ENCODE results near the gene NRCAM. TPM values are rescaled to one million over a fixed set of nuclear protein-coding genes. Genes with fewer than 3 reads are reported as not detected.

NRCAM gene
- total RNA-seq, 1 donor from 2014 or later, result 9.5 TPM

- H3K4me3 Mint-ChIP-seq (ENCODE audit: unreplicated experiment), result no peak overlapping the region
- no peaks in the 10 kb centered on the region for H3K36me3 Mint-ChIP-seq (ENCODE audit: low read depth)
- no peaks in the 10 kb centered on the region for H3K27me3 Mint-ChIP-seq (ENCODE audit: low read depth)
- DNase-seq (ENCODE audit: low spot score), result no peak
- H3K27ac Mint-ChIP-seq (ENCODE audit: unreplicated experiment), result no peak overlapping the region
- no peaks in the 10 kb centered on the region for H3K4me1 Mint-ChIP-seq (ENCODE audit: low read depth)
- TF ChIP-seq, protein P1, sequence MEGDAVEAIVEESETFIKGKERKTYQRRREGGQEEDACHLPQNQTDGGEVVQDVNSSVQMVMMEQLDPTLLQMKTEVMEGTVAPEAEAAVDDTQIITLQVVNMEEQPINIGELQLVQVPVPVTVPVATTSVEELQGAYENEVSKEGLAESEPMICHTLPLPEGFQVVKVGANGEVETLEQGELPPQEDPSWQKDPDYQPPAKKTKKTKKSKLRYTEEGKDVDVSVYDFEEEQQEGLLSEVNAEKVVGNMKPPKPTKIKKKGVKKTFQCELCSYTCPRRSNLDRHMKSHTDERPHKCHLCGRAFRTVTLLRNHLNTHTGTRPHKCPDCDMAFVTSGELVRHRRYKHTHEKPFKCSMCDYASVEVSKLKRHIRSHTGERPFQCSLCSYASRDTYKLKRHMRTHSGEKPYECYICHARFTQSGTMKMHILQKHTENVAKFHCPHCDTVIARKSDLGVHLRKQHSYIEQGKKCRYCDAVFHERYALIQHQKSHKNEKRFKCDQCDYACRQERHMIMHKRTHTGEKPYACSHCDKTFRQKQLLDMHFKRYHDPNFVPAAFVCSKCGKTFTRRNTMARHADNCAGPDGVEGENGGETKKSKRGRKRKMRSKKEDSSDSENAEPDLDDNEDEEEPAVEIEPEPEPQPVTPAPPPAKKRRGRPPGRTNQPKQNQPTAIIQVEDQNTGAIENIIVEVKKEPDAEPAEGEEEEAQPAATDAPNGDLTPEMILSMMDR (IDR thresholded peaks at IDR 0.05), result no peak
- no peaks in the 10 kb centered on the region for H3K9me3 Mint-ChIP-seq (ENCODE audit: low read depth)
Measured at GRCh38 chr7:108147031-108147563, 309.1 kb downstream of the NRCAM start.

DNA sequence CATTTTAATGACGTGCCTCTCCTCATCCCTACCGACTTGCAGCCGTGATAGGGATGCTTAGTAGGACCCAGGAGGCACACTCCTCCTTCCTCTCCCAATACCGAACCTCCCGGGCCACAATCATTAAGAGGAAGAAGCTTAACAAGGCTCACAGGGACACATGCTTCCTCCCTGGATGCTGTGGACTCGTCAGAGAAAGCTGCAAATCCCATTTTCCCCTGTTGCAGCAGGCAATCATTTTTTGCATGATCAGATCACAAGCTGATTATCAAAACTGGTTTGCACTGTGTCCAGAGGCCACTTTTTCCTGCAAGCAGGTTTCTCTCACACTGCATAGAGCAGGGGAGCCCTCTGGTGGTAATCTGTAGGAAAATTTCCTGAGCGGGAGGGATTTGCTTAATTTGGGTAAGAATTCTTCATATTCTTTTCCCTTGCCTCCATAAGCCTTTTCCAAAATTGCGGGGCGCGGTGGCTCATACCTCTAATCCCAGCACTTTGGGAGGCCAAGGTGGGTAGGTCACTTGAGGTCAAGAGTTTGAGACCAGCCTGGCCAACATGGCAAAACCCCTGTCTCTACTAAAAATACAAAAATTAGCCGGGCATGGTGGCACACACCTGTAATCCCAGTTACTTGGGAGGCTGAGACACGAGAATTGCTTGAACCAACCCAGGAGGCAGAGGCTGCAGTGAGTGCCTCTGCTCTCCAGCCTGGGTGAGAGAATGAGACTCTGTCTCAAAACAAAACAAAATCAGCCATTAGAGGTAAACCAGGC, 310.0 kb downstream of the NRCAM start:
- Mint-ChIP-seq H3K4me1 (ENCODE audit: low read depth) (no peaks in the 10 kb centered on the region), H3K36me3 (ENCODE audit: low read depth) (no peaks in the 10 kb centered on the region), H3K27me3 (ENCODE audit: low read depth) (no peaks in the 10 kb centered on the region)

DNA sequence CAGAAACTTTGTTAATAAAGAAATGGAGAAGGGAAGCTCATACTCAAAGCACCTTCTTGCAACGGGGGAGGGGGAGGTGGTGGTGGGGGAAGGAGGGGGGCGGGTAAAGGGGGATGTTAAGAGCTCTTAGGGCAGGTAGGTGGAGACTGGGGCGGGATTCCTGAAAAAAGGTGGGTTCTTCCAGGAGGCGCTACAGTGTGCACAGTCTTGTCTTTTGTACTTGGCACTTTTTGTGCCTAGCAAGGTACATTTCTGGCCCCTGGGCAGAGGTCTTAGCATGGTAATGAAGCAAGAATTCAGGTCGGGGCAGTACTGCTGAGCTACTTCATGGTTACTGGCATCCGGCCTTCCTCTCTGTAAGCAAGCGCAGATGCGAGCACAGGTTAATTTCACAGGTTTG, 310.8 kb downstream of the NRCAM start:
- Mint-ChIP-seq H3K4me1 (ENCODE audit: low read depth) (peaks cover 2% of the 10 kb centered on the region), H3K4me3 (ENCODE audit: unreplicated experiment) (no peak overlapping the region), H3K27ac (ENCODE audit: unreplicated experiment) (no peak overlapping the region), H3K36me3 (ENCODE audit: low read depth) (no peaks in the 10 kb centered on the region), H3K9me3 (ENCODE audit: low read depth) (no peaks in the 10 kb centered on the region), H3K27me3 (ENCODE audit: low read depth) (no peaks in the 10 kb centered on the region)
- TF ChIP-seq, protein P1 (IDR thresholded peaks at IDR 0.05), result no peak
- DNase-seq (ENCODE audit: low spot score), result no peak

More for the DNA sequence above, 310.0 kb downstream of the NRCAM start:
- no peak for DNase-seq (ENCODE audit: low spot score)
- no peaks in the 10 kb centered on the region for H3K9me3 Mint-ChIP-seq (ENCODE audit: low read depth)
- TF ChIP-seq, protein P1 (IDR thresholded peaks at IDR 0.05), result peak; percentile 98
- H3K27ac Mint-ChIP-seq (ENCODE audit: unreplicated experiment), result no peak overlapping the region
- H3K4me3 Mint-ChIP-seq (ENCODE audit: unreplicated experiment), result no peak overlapping the region

GRCh38 chr7:108144931-108145330, 311.3 kb downstream of the NRCAM start:
- no peaks in the 10 kb centered on the region for H3K36me3 Mint-ChIP-seq (ENCODE audit: low read depth)
- H3K4me3 Mint-ChIP-seq (ENCODE audit: unreplicated experiment), result no peak overlapping the region
- peaks cover 7% of the 10 kb centered on the region for H3K4me1 Mint-ChIP-seq (ENCODE audit: low read depth)
- TF ChIP-seq, protein P1 (IDR thresholded peaks at IDR 0.05), result no peak
- no peak for DNase-seq (ENCODE audit: low spot score)
- no peak overlapping the region for H3K27ac Mint-ChIP-seq (ENCODE audit: unreplicated experiment)
- no peaks in the 10 kb centered on the region for H3K9me3 Mint-ChIP-seq (ENCODE audit: low read depth)
- no peaks in the 10 kb centered on the region for H3K27me3 Mint-ChIP-seq (ENCODE audit: low read depth)

- DNase-seq (ENCODE audit: low spot score), result no peak
- TF ChIP-seq, protein P1 (IDR thresholded peaks at IDR 0.05), result no peak
- Mint-ChIP-seq H3K9me3 (ENCODE audit: low read depth) (no peaks in the 10 kb centered on the region), H3K27ac (ENCODE audit: unreplicated experiment) (no peak overlapping the region), H3K36me3 (ENCODE audit: low read depth) (no peaks in the 10 kb centered on the region), H3K27me3 (ENCODE audit: low read depth) (no peaks in the 10 kb centered on the region), H3K4me3 (ENCODE audit: unreplicated experiment) (no peak overlapping the region), H3K4me1 (ENCODE audit: low read depth) (peaks cover 18% of the 10 kb centered on the region)
Measured at GRCh38 chr7:108143658-108144420, 312.4 kb downstream of the NRCAM start.
